Dendritic cell treated with granulocyte-macrophage colony-stimulating factor and Interleukin-4, amounts not matched to agents 40 ng/mL and 50 ng/mL, for 4 days (primary cell): ENCODE measurements around the gene ZNF462.

Source experiments
- H3K27ac Mint-ChIP-seq: one replicate; pipeline ENCODE4 v1.8.0; 2022; ENCODE audit warnings: mild to moderate bottlenecking, mixed read lengths
- H3K27me3 Mint-ChIP-seq: one replicate; pipeline ENCODE4 v1.8.0; 2022; ENCODE audit warnings: mild to moderate bottlenecking, mixed read lengths
- H3K36me3 Mint-ChIP-seq: one replicate; pipeline ENCODE4 v1.8.0; 2022; ENCODE audit warnings: low read depth, mixed read lengths
- H3K4me1 Mint-ChIP-seq: one replicate; pipeline ENCODE4 v1.8.0; 2022; ENCODE audit warnings: low read depth, mixed read lengths
- H3K4me3 Mint-ChIP-seq: one replicate; pipeline ENCODE4 v1.8.0; 2022; ENCODE audit warnings: mild to moderate bottlenecking, moderate library complexity, mixed read lengths
- H3K9me3 Mint-ChIP-seq: one replicate; pipeline ENCODE4 v1.8.0; 2022; ENCODE audit warnings: mixed read lengths
- intact Hi-C: fragments of 100-400 bp; cut with micrococcal nuclease; formaldehyde crosslinking; loops from one replicate; pipeline ENCODE4 v1.15.0; 2022

The ZNF462 gene

DNA sequence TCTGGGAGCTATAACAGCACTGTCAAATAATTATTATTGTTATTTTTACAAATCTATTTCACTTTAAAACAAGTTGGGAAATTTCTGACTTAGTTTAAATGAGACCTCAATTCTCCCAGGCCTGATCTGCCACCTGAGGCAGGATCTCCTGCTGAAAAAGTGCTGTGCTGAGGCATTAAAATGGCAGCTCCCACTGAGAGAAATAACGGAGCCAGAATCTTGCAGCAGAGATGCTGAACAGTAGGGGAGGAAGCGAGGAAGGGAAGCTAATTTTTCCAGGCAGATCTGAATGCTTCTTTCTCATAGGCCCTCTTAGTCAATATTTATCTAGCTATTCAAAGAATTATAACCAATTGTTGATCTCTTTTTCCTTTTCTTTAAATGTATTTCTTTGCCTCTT, 196.3 kb downstream of the ZNF462 start:
- no peaks in the 10 kb centered on the region for H3K36me3 Mint-ChIP-seq
- H3K4me3 Mint-ChIP-seq, result no peak overlapping the region
- intact Hi-C loops, result no loop called here
- H3K9me3 Mint-ChIP-seq, result peaks cover 8% of the 10 kb centered on the region
- H3K27me3 Mint-ChIP-seq, result peaks cover 8% of the 10 kb centered on the region
- H3K27ac Mint-ChIP-seq, result peak overlapping the region; percentile 59
- H3K4me1 Mint-ChIP-seq, result peaks cover 27% of the 10 kb centered on the region

DNA sequence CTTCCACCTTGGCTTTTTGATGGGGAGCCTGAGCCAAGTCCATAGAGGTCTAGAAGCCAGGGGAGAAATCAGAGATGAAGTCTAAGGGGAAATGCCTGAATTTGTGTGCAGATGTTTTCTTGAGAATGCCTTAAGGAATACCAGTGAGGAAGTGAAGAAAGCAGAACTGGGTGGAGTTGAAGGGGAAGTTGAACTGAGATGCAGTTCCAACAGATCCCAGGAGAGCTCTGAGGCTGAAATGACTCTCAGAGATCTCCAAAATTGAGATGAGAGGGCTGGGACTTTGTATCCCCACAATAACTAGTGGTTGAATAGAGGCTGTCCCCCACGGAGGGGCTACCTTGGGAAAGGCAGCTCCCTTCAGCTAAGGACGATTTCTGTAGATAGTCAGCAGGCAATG, 197.1 kb downstream of the ZNF462 start:
- H3K27me3 Mint-ChIP-seq, result peaks cover 8% of the 10 kb centered on the region
- peak overlapping the region; percentile 59 for H3K27ac Mint-ChIP-seq
- intact Hi-C loops, result no loop called here
- no peaks in the 10 kb centered on the region for H3K36me3 Mint-ChIP-seq
- peaks cover 27% of the 10 kb centered on the region for H3K4me1 Mint-ChIP-seq
- no peak overlapping the region for H3K4me3 Mint-ChIP-seq
- peaks cover 8% of the 10 kb centered on the region for H3K9me3 Mint-ChIP-seq
